OCI-LY3 (cell line): ENCODE data around the gene PKP1.

Experiments
- H2AFZ ChIP-seq: fragments of 200-600, 300-600 bp; shearing (Covaris generic); 2 replicates; pipeline ENCODE4 v1.6.0; 2014; ENCODE audit warnings: antibody characterized with exemption, low read depth, low read length
- H3K27ac ChIP-seq: fragments of 200-600, 300-600 bp; sonication (generic); 2 replicates; pipeline ENCODE4 v1.5.1; 2014; ENCODE audit warnings: mild to moderate bottlenecking, low read length, moderate library complexity, mixed read lengths
- H3K27me3 ChIP-seq: fragments of 200-600, 300-600 bp; sonication (generic); 2 replicates; pipeline ENCODE4 v1.6.1; 2014; ENCODE audit warnings: low read depth, low read length, mixed read lengths
- H3K36me3 ChIP-seq: fragments of 200-600, 300-600 bp; sonication (generic); replicated peaks from 2 replicates; pipeline ENCODE3; 2014; ENCODE audit warnings: low read depth, low read length, mixed read lengths
- H3K4me1 ChIP-seq: fragments of 300-600, 200-600 bp; sonication (generic); 2 replicates; pipeline ENCODE4 v1.6.1; 2014; ENCODE audit warnings: low read length, mixed read lengths
- H3K4me2 ChIP-seq: fragments of 200-600, 300-600 bp; sonication (generic); 2 replicates; pipeline ENCODE4 v1.6.1; 2014; ENCODE audit warnings: low read length, mixed read lengths
- H3K4me3 ChIP-seq: fragments of 300-600, 200-600 bp; sonication (generic); 2 replicates; pipeline ENCODE4 v1.5.1; 2014; ENCODE audit warnings: antibody characterized with exemption, mild to moderate bottlenecking, low read length, moderate library complexity
- H3K79me2 ChIP-seq: fragments of 300-600, 200-600 bp; shearing (Covaris generic); 2 replicates; pipeline ENCODE4 v1.6.1; 2014; ENCODE audit warnings: mild to moderate bottlenecking, low read length, mixed read lengths
- H3K9ac ChIP-seq: fragments of 300-600, 200-600 bp; shearing (Covaris generic); 2 replicates; pipeline ENCODE4 v1.6.0; 2014; ENCODE audit warnings: mild to moderate bottlenecking, low read length, moderate library complexity
- H3K9me3 ChIP-seq: fragments of 200-600, 300-600 bp; shearing (Covaris generic); 2 replicates; pipeline ENCODE4 v1.6.1; 2014; ENCODE audit warnings: low read length, mixed read lengths; ENCODE audit not compliant: insufficient read depth
- H4K20me1 ChIP-seq: fragments of 200-600, 300-600 bp; sonication (generic); 2 replicates; pipeline ENCODE4 v1.6.1; 2016; ENCODE audit warnings: low read length, mixed read lengths; ENCODE audit not compliant: insufficient read depth
- EZH2phosphoT487 ChIP-seq: fragments of 200-600 bp; shearing (Covaris generic); IDR thresholded peaks from 2 replicates; pipeline ENCODE4 v1.6.1; 2018; ENCODE audit warnings: antibody characterized with exemption, mixed run types, low read depth
- TF ChIP-seq, protein P1 (sequence below): fragments of 200-600, 300-600 bp; sonication (generic); IDR thresholded peaks from 2 replicates; pipeline ENCODE4 v1.5.1; 2014; ENCODE audit warnings: antibody characterized with exemption, low read length, low read depth

Gene PKP1

DNA sequence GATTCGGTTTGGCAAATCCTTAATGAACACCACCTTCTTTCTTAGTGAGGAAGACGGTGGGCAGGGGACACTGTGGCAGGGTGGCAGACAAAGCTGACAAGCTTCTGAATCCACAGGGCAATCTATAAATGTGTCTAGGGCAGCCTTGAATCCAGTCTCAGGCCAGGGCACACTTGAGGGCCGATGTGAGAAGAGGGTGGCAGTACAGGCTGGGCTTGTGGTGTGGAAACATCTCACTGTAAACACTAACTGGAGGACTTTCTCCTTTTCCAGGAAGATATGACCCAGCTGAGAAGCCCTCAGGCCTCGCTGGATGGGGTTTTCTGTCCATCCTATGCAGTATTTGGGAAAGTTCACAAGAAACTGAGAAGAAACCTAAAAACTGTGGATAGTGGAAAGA lies 46.5 kb downstream of the PKP1 start:
- Histone ChIP-seq H3K4me3 (no peak overlapping the region), H3K9ac (no peak overlapping the region), H3K4me2 (no peak overlapping the region), H3K79me2 (no peaks in the 10 kb centered on the region), H3K36me3 (no peaks in the 10 kb centered on the region), H3K27me3 (peaks cover 36% of the 10 kb centered on the region; the same call in 1 of the 2 replicates), H4K20me1 (no peaks in the 10 kb centered on the region), H3K9me3 (no peaks in the 10 kb centered on the region), H2AFZ (no peak overlapping the region), H3K27ac (no peak overlapping the region), H3K4me1 (no peaks in the 10 kb centered on the region)
- TF ChIP-seq EZH2phosphoT487, result no peak
- TF ChIP-seq, protein P1, sequence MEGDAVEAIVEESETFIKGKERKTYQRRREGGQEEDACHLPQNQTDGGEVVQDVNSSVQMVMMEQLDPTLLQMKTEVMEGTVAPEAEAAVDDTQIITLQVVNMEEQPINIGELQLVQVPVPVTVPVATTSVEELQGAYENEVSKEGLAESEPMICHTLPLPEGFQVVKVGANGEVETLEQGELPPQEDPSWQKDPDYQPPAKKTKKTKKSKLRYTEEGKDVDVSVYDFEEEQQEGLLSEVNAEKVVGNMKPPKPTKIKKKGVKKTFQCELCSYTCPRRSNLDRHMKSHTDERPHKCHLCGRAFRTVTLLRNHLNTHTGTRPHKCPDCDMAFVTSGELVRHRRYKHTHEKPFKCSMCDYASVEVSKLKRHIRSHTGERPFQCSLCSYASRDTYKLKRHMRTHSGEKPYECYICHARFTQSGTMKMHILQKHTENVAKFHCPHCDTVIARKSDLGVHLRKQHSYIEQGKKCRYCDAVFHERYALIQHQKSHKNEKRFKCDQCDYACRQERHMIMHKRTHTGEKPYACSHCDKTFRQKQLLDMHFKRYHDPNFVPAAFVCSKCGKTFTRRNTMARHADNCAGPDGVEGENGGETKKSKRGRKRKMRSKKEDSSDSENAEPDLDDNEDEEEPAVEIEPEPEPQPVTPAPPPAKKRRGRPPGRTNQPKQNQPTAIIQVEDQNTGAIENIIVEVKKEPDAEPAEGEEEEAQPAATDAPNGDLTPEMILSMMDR, result no peak

DNA sequence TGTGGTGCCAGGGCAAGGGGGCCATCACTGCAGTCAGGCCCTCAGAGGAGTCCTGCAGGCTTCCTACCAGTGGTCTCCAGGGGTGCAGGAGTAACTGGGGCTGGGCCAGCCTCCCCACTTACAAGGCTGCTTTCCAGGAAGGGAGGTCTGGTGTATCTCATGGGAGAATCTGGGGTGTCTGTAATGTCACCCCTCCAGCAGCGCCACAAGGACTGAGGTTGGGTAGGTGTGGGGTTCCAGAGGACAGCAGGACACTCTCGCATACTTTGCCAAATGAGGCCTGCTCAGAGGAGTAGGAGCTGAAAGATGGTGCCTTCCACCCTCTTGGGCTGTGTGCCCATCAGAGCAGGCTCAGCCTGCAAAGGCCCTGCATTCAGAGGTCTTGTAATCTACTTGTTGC lies 47.2 kb downstream of the PKP1 start:
- TF ChIP-seq, protein P1, result no peak
- H3K79me2 ChIP-seq, result no peaks in the 10 kb centered on the region
- H2AFZ ChIP-seq, result no peak overlapping the region
- H4K20me1 ChIP-seq, result no peaks in the 10 kb centered on the region
- H3K9ac ChIP-seq, result no peak overlapping the region
- no peak overlapping the region for H3K4me2 ChIP-seq
- peaks cover 36% of the 10 kb centered on the region; the same call in 1 of the 2 replicates for H3K27me3 ChIP-seq
- H3K4me1 ChIP-seq, result no peaks in the 10 kb centered on the region
- no peaks in the 10 kb centered on the region for H3K36me3 ChIP-seq
- H3K9me3 ChIP-seq, result no peaks in the 10 kb centered on the region
- H3K27ac ChIP-seq, result no peak overlapping the region
- H3K4me3 ChIP-seq, result no peak overlapping the region

DNA sequence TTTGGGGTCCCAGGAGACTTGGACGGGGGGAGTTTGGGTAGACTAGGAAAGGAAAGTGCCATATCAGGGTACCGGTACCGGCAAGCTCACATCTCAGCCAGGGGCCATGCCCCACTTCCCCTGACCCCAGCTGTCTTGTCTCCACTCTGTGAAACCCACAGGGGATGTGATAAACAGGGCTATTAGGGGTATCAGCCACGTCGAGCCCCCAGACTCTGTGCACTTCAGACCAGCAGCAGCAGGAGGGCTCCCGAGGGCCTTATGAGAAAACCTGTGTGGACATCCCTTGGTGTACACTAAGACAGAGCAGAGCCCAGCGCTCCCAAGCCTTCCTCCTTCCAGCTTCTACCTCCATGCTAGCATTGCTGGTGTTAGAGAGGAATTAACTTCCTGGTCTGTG lies 47.9 kb downstream of the PKP1 start:
- Histone ChIP-seq H3K4me3 (no peak overlapping the region), H3K27ac (no peak overlapping the region), H2AFZ (no peak overlapping the region), H3K79me2 (no peaks in the 10 kb centered on the region), H3K27me3 (peaks cover 37% of the 10 kb centered on the region; the same call in 1 of the 2 replicates), H4K20me1 (no peaks in the 10 kb centered on the region), H3K4me2 (no peak overlapping the region), H3K4me1 (no peaks in the 10 kb centered on the region), H3K9me3 (no peaks in the 10 kb centered on the region), H3K36me3 (no peaks in the 10 kb centered on the region), H3K9ac (no peak overlapping the region)
- TF ChIP-seq, protein P1, result no peak
- TF ChIP-seq EZH2phosphoT487, result no peak

DNA sequence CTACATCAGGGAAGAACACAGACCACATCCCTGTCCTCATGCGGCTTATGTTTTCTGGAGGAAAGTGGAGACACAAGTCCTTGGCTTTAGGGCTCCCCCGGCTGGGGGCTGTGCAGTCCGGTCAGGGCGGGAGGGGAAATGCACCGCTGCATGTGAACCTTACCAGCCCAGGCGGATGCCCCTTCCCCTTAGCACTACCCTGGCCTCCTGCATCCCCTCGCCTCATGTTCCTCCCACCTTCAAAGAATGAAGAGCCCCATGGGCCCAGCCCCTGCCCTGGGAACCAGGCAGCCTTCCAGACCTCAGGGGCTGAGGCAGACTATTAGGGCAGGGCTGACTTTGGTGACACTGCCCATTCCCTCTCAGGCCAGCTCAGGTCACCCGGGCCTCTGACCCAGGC lies 48.7 kb downstream of the PKP1 start:
- no peak overlapping the region for H2AFZ ChIP-seq
- H3K79me2 ChIP-seq, result no peaks in the 10 kb centered on the region
- no peak overlapping the region for H3K4me3 ChIP-seq
- no peak overlapping the region for H3K9ac ChIP-seq
- no peaks in the 10 kb centered on the region for H4K20me1 ChIP-seq
- TF ChIP-seq, protein P1, result no peak
- no peak for TF ChIP-seq EZH2phosphoT487
- H3K4me2 ChIP-seq, result no peak overlapping the region
- no peaks in the 10 kb centered on the region for H3K36me3 ChIP-seq
- no peak overlapping the region for H3K27ac ChIP-seq
- no peaks in the 10 kb centered on the region for H3K4me1 ChIP-seq
- H3K27me3 ChIP-seq, result peaks cover 33% of the 10 kb centered on the region; the same call in 1 of the 2 replicates
- no peaks in the 10 kb centered on the region for H3K9me3 ChIP-seq
